Calu3 (cell line): ENCODE results near the gene SLC20A1. TPM values are rescaled to one million over a fixed set of nuclear protein-coding genes. Genes with fewer than 3 reads are reported as not detected.

ENCODE experiments used
- BruUV-seq: library from RNA; stranded (reverse); fragments of 400-500 nt; replicated peaks from 2 replicates; lab custom pipeline; 2021; lab: Mats Ljungman, UMichigan
- CTCF ChIA-PET: fragments of 300-600 bp; sonication (Branson Sonifier 250); formaldehyde crosslinking; loops from one replicate; lab custom pipeline; 2022; ENCODE audit warnings: antibody characterized with exemption; lab: Charles Lee
- DNase-seq: peaks from one replicate; pipeline ENCODE4 v3.0.0; 2022
- H3K27ac Mint-ChIP-seq: one replicate; pipeline ENCODE4 v1.8.0; 2022; ENCODE audit warnings: mixed read lengths; ENCODE audit not compliant: unreplicated experiment
- H3K27me3 Mint-ChIP-seq: one replicate; pipeline ENCODE4 v1.8.0; 2022; ENCODE audit warnings: mixed read lengths; ENCODE audit not compliant: unreplicated experiment
- H3K36me3 Mint-ChIP-seq: one replicate; pipeline ENCODE4 v1.8.0; 2022; ENCODE audit warnings: mild to moderate bottlenecking, moderate library complexity, mixed read lengths; ENCODE audit not compliant: insufficient read depth, unreplicated experiment
- H3K4me1 Mint-ChIP-seq: one replicate; pipeline ENCODE4 v1.8.0; 2022; ENCODE audit warnings: mild to moderate bottlenecking, low read depth, mixed read lengths; ENCODE audit not compliant: unreplicated experiment
- H3K4me3 Mint-ChIP-seq: one replicate; pipeline ENCODE4 v1.8.0; 2022; ENCODE audit warnings: mild to moderate bottlenecking, low read depth, moderate library complexity, mixed read lengths; ENCODE audit not compliant: unreplicated experiment
- H3K9me3 Mint-ChIP-seq: one replicate; pipeline ENCODE4 v1.8.0; 2022; ENCODE audit warnings: low read depth, mixed read lengths; ENCODE audit not compliant: unreplicated experiment
- intact Hi-C: fragments of 100-400 bp; cut with micrococcal nuclease; formaldehyde crosslinking; loops from one replicate; pipeline ENCODE4 v1.10.0; 2022; ENCODE audit not compliant: unreplicated experiment
- total RNA-seq: library from RNA; stranded (reverse); gene quantifications from 2 replicates; pipeline ENCODE4 v1.2.3, GENCODE V29; 2022
- TF ChIP-seq, protein P1 (sequence below): fragments of 200-600 bp; IDR thresholded peaks from one replicate; pipeline ENCODE4 v1.8.0; 2022; ENCODE audit warnings: antibody characterized with exemption; ENCODE audit not compliant: unreplicated experiment

Gene SLC20A1
- total RNA-seq, 1 experiment from 2014 or later: 84.5 TPM

DNA sequence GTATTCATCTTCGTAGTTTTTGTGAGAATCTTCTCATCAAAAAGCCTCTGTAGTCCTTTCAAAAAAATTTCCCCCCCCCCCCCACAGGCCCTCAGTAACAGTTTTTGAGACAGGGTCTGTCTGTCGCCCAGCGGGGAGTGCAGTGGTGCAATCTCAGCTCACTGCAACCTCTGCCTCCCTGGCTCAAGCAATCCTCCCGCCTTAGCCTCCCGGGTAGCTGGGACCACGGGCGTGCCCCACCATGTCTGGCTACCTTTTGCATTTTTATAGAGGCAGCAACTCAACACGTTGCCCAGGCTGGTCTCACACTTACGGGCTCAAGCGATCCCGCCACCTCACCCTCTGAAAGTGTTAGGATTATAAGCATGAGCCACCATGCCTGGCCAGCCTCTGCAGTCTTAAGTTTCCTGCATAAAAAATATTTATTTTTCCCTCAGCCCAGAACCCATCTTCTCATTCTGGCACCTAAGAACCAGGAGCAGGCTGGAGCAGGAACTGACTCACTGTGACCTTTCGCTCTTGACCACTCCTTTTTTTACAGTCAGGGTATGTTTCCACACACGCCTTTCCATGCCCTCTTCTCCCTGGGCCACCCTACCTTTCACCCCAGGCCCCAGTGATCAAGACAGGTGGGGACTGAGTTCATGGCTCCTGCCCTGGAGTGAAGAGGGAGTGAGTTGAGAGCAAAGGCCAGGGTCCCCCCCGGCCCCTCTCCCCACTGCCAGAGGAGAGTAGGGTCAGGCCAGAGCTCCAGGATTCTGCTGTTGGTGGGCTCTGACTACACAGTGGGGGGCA, 42.5 kb downstream of the SLC20A1 start:
- no peak for DNase-seq
- intact Hi-C loops: no loop called here
- no peaks in the 10 kb centered on the region for H3K36me3 Mint-ChIP-seq
- no peak overlapping the region for H3K27ac Mint-ChIP-seq
- H3K4me1 Mint-ChIP-seq: peaks cover 38% of the 10 kb centered on the region
- BruUV-seq: no TSS peak
- no peaks in the 10 kb centered on the region for H3K27me3 Mint-ChIP-seq
- CTCF ChIA-PET: interaction anchor here (0.7 to 1.1 kb wide), 2 partner anchors 9 to 38 kb away, joined by 4 to 6 read pairs; no protein-coding TSS in a partner anchor
- TF ChIP-seq, protein P1, sequence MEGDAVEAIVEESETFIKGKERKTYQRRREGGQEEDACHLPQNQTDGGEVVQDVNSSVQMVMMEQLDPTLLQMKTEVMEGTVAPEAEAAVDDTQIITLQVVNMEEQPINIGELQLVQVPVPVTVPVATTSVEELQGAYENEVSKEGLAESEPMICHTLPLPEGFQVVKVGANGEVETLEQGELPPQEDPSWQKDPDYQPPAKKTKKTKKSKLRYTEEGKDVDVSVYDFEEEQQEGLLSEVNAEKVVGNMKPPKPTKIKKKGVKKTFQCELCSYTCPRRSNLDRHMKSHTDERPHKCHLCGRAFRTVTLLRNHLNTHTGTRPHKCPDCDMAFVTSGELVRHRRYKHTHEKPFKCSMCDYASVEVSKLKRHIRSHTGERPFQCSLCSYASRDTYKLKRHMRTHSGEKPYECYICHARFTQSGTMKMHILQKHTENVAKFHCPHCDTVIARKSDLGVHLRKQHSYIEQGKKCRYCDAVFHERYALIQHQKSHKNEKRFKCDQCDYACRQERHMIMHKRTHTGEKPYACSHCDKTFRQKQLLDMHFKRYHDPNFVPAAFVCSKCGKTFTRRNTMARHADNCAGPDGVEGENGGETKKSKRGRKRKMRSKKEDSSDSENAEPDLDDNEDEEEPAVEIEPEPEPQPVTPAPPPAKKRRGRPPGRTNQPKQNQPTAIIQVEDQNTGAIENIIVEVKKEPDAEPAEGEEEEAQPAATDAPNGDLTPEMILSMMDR: no peak
- no peaks in the 10 kb centered on the region for H3K9me3 Mint-ChIP-seq
- H3K4me3 Mint-ChIP-seq: no peak overlapping the region

DNA sequence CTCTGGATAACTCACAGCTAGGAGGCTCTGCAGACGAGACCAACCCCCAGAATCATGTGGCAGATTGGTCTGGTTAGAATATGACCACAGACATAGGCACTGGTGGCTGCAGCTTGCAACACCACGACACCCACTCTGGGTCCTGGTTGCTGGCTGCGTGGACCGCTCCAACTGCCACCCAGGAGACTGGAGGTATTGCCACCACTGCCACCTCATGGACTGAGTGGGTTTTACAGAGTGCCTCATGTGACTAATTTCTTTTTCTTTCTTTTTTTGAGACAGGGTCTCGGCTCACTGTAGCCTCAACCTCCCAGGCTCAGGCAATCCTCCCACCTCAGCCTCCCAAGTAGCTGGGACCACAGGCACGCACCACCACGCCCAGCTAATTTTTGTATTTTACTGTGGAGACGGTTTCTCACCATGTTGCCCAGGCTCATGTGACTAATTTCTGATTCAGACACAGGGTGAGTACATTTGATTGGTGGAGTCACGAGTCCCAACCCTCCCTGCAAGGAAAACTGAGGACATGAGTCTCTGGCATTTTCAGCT, 45.2 kb downstream of the SLC20A1 start:
- Mint-ChIP-seq H3K27me3 (no peaks in the 10 kb centered on the region), H3K27ac (peak overlapping the region; percentile 76), H3K36me3 (no peaks in the 10 kb centered on the region), H3K9me3 (no peaks in the 10 kb centered on the region), H3K4me3 (peak overlapping the region; percentile 18), H3K4me1 (peaks cover 42% of the 10 kb centered on the region)
- TF ChIP-seq, protein P1: peak; percentile 65
- peak; percentile 63 for DNase-seq
- CTCF ChIA-PET: interaction anchor here (0.6 to 1.3 kb wide), 3 partner anchors 35 to 91 kb away, joined by 3 to 5 read pairs (median 3); no protein-coding TSS in a partner anchor
- intact Hi-C loops: loop anchor here (2.0 kb wide), 1 partner anchor 64 kb away; no protein-coding TSS in a partner anchor
- BruUV-seq: no TSS peak

DNA sequence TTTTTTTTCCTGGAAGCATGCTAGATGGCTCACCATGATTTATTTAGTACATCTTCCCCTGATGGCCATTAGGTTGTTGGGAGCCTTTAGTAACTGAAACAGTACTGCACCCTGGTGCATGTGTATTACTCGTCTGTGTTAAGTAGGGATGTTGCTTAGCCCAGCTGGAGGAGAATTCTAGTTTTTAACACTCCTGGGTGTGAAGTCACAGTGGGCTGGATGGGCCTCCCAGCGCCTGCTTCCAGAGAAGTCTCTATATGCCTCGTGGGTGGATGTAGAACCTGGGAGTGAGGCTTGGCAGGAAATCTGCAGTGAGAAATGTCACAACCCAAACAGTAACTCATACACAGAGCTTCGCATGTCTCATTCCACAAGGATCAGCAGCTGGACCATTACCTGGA, 46.1 kb downstream of the SLC20A1 start:
- Mint-ChIP-seq H3K36me3 (no peaks in the 10 kb centered on the region), H3K27ac (peak overlapping the region; percentile 76), H3K9me3 (no peaks in the 10 kb centered on the region), H3K27me3 (no peaks in the 10 kb centered on the region), H3K4me3 (peak overlapping the region; percentile 18), H3K4me1 (peaks cover 42% of the 10 kb centered on the region)
- TF ChIP-seq, protein P1: no peak
- intact Hi-C loops: loop anchor here (2.0 kb wide), 1 partner anchor 65 kb away; no protein-coding TSS in a partner anchor
- CTCF ChIA-PET: interaction anchor here (0.6 to 1.5 kb wide), 6 partner anchors 8 to 267 kb away, joined by 3 to 25 read pairs (median 5); no protein-coding TSS in a partner anchor
- DNase-seq: no peak
- TSS peak; percentile 71 for BruUV-seq

DNA sequence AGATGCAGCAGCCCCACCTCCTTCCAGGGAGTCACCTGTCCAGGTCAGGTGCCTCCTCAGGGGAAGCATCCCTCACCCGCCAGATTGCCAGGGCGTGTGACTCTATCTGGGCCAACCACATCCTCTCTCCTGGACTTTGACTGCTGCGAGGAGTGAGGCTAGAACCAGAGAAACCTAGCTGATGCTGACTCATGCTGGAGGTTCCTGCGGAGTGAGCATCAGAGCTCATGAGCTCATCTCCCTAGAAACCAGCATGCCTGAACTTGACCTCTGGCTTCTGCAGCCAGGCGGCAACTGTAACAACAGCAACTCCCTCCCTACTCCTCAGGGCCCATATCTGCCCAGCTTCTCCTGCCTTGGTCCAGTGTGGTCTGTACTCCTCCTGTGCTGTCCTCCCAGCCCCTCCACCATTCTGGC, 46.8 kb downstream of the SLC20A1 start:
- H3K36me3 Mint-ChIP-seq: no peaks in the 10 kb centered on the region
- H3K4me3 Mint-ChIP-seq: no peak overlapping the region
- TF ChIP-seq, protein P1: no peak
- CTCF ChIA-PET: interaction anchor here (0.6 to 1.5 kb wide), 8 partner anchors 9 to 267 kb away, joined by 3 to 25 read pairs (median 4); no protein-coding TSS in a partner anchor
- H3K27ac Mint-ChIP-seq: peak overlapping the region; percentile 76
- DNase-seq: peak; percentile 77
- H3K4me1 Mint-ChIP-seq: peaks cover 42% of the 10 kb centered on the region
- BruUV-seq: no TSS peak
- intact Hi-C loops: no loop called here
- H3K9me3 Mint-ChIP-seq: no peaks in the 10 kb centered on the region
- H3K27me3 Mint-ChIP-seq: no peaks in the 10 kb centered on the region
